Right lobe of liver (tissue), 4 donors: ENCODE results near the gene SYNE2.

ENCODE experiments used
- CTCF ChIP-seq, 4 donors: fragments of 200-600 bp in 3 of 4; fragments of 450-650 bp in 1 of 4; IDR thresholded peaks; one replicate each; pipeline versions ENCODE4 v1.5.1 to v1.8.0; 2016 to 2022; ENCODE audit warnings: antibody characterized with exemption in 4 of 4, mild to moderate bottlenecking in 2 of 4
- POLR2A ChIP-seq: fragments of 450-650 bp; IDR thresholded peaks from one replicate; pipeline ENCODE4 v1.6.1; 2017; ENCODE audit warnings: antibody characterized with exemption, mild to moderate bottlenecking
- donor health status: DM: no; HTN: no; CAD: no.
- donor health status: DM: no; HTN: no; CAD: no.
- donor health status: DM: no; HTN: yes; CAD: no.

GRCh38 chr14:63896278-63896720 is 43.5 kb downstream of the SYNE2 start:
- TF ChIP-seq CTCF (IDR thresholded peaks at IDR 0.05) (no peak), POLR2A (no peak)
